Measurements from ENCODE around the gene PRLR. TPM values are rescaled to one million over a fixed set of nuclear protein-coding genes. Genes with fewer than 3 reads are reported as not detected.
A peak's percentile ranks its signal among the peaks of the same experiment; 100 is the strongest.

Gene PRLR
- total RNA-seq, result not detected in 2 replicates

GRCh38 chr5:35230038-35230611 lies at the start of gene PRLR:
Gene PRLR, minus strand, starts transcription at chr5:35230487. Its CDS starts 140,867 bp downstream, at chr5:35089620.
- Mint-ChIP-seq H3K4me1 (ENCODE audit: low read depth) (peaks cover 7% of the 10 kb centered on the region), H3K4me3 (ENCODE audit: low read depth) (peak within 1 kb of the TSS; percentile 6), H3K36me3 (ENCODE audit: low read depth) (no peaks in the 10 kb centered on the region), H3K27me3 (ENCODE audit: low read depth) (peaks cover 43% of the 10 kb centered on the region), H3K9me3 (no peaks in the 10 kb centered on the region), H3K27ac (no peak within 1 kb of the TSS)
- DNase-seq (ENCODE audit: low spot score), result no peak
- intact Hi-C loops (cut with micrococcal nuclease), result no loop called here

DNA sequence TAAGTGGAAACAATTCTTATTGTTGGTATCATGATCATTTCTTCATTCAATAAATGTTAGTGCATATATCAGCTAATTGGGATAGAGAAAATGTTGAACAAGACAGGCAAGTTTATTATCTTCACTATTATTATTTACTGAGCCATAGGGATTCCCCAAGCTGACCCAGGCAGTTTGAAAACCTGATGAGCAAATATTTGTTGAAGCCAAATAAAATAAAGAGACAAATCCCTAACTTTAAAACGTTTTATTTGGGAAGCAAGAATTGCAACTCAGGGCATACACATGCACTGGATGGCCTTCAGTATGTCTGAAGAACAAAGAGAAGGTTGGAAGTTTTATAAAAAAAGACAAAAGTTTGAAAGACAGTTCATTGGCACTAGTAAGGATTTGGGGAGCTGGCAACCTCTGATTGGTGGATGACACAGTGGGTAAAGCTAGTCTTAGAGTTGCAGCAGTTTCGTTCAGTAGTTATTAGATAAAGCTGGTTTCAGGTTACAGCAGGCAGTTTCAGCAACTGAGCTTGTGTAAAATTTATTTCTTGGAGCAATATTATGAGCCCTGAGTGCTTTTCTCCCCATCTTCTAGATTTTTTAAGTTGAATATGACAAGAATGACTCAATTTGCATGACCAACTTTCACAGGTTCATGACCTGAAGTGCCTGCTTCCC lies 44.7 kb upstream of the PRLR start:
- H3K27me3 Mint-ChIP-seq (ENCODE audit: low read depth), result no peaks in the 10 kb centered on the region
- intact Hi-C loops (cut with micrococcal nuclease), result loop anchor here (5.0 kb wide), 1 partner anchor 1087 kb away; no protein-coding TSS in a partner anchor

GRCh38 chr5:35269006-35269405 lies 38.7 kb upstream of the PRLR start:
- H3K27ac Mint-ChIP-seq, result no peak overlapping the region
- intact Hi-C loops (cut with micrococcal nuclease), result no loop called here
- no peaks in the 10 kb centered on the region for H3K27me3 Mint-ChIP-seq (ENCODE audit: low read depth)
- DNase-seq (ENCODE audit: low spot score), result no peak
- no peak overlapping the region for H3K4me3 Mint-ChIP-seq (ENCODE audit: low read depth)
- no peaks in the 10 kb centered on the region for H3K36me3 Mint-ChIP-seq (ENCODE audit: low read depth)
- H3K4me1 Mint-ChIP-seq (ENCODE audit: low read depth), result no peaks in the 10 kb centered on the region
- no peaks in the 10 kb centered on the region for H3K9me3 Mint-ChIP-seq

More for the DNA sequence above, 44.7 kb upstream of the PRLR start:
- no peaks in the 10 kb centered on the region for H3K36me3 Mint-ChIP-seq (ENCODE audit: low read depth)
- DNase-seq (ENCODE audit: low spot score), result no peak
- no peak overlapping the region for H3K4me3 Mint-ChIP-seq (ENCODE audit: low read depth)
- no peaks in the 10 kb centered on the region for H3K4me1 Mint-ChIP-seq (ENCODE audit: low read depth)
- H3K9me3 Mint-ChIP-seq, result no peaks in the 10 kb centered on the region
- no peak overlapping the region for H3K27ac Mint-ChIP-seq

GRCh38 chr5:35266276-35266675 lies 36.0 kb upstream of the PRLR start:
- DNase-seq (ENCODE audit: low spot score), result no peak
- Mint-ChIP-seq H3K9me3 (no peaks in the 10 kb centered on the region), H3K27ac (no peak overlapping the region), H3K27me3 (ENCODE audit: low read depth) (no peaks in the 10 kb centered on the region), H3K36me3 (ENCODE audit: low read depth) (no peaks in the 10 kb centered on the region), H3K4me3 (ENCODE audit: low read depth) (no peak overlapping the region), H3K4me1 (ENCODE audit: low read depth) (no peaks in the 10 kb centered on the region)
- intact Hi-C loops (cut with micrococcal nuclease), result no loop called here

GRCh38 chr5:35264509-35264908 lies 34.2 kb upstream of the PRLR start:
- no peak for DNase-seq (ENCODE audit: low spot score)
- intact Hi-C loops (cut with micrococcal nuclease), result no loop called here
- H3K36me3 Mint-ChIP-seq (ENCODE audit: low read depth), result no peaks in the 10 kb centered on the region
- H3K27me3 Mint-ChIP-seq (ENCODE audit: low read depth), result no peaks in the 10 kb centered on the region
- H3K4me3 Mint-ChIP-seq (ENCODE audit: low read depth), result no peak overlapping the region
- no peaks in the 10 kb centered on the region for H3K9me3 Mint-ChIP-seq
- H3K27ac Mint-ChIP-seq, result no peak overlapping the region
- no peaks in the 10 kb centered on the region for H3K4me1 Mint-ChIP-seq (ENCODE audit: low read depth)

GRCh38 chr5:35263266-35263877 lies 33.1 kb upstream of the PRLR start:
- H3K9me3 Mint-ChIP-seq, result no peaks in the 10 kb centered on the region
- no peaks in the 10 kb centered on the region for H3K27me3 Mint-ChIP-seq (ENCODE audit: low read depth)
- intact Hi-C loops (cut with micrococcal nuclease), result no loop called here
- no peak for DNase-seq (ENCODE audit: low spot score)
- no peak overlapping the region for H3K27ac Mint-ChIP-seq
- H3K4me3 Mint-ChIP-seq (ENCODE audit: low read depth), result no peak overlapping the region
- no peaks in the 10 kb centered on the region for H3K4me1 Mint-ChIP-seq (ENCODE audit: low read depth)
- no peaks in the 10 kb centered on the region for H3K36me3 Mint-ChIP-seq (ENCODE audit: low read depth)

GRCh38 chr5:35253582-35253981 lies 23.3 kb upstream of the PRLR start:
- no peak for DNase-seq (ENCODE audit: low spot score)
- H3K27ac Mint-ChIP-seq, result no peak overlapping the region
- no peak overlapping the region for H3K4me3 Mint-ChIP-seq (ENCODE audit: low read depth)
- no peaks in the 10 kb centered on the region for H3K4me1 Mint-ChIP-seq (ENCODE audit: low read depth)
- no peaks in the 10 kb centered on the region for H3K36me3 Mint-ChIP-seq (ENCODE audit: low read depth)
- H3K27me3 Mint-ChIP-seq (ENCODE audit: low read depth), result no peaks in the 10 kb centered on the region
- peaks cover 24% of the 10 kb centered on the region for H3K9me3 Mint-ChIP-seq
- intact Hi-C loops (cut with micrococcal nuclease), result no loop called here

- Mint-ChIP-seq H3K9me3 (peaks cover 24% of the 10 kb centered on the region), H3K4me3 (ENCODE audit: low read depth) (no peak overlapping the region), H3K27me3 (ENCODE audit: low read depth) (no peaks in the 10 kb centered on the region), H3K36me3 (ENCODE audit: low read depth) (no peaks in the 10 kb centered on the region), H3K4me1 (ENCODE audit: low read depth) (no peaks in the 10 kb centered on the region), H3K27ac (no peak overlapping the region)
- DNase-seq (ENCODE audit: low spot score), result no peak
- intact Hi-C loops (cut with micrococcal nuclease), result no loop called here
These were observed 22.7 kb upstream of the PRLR start for GRCh38 chr5:35252963-35253362.

DNA sequence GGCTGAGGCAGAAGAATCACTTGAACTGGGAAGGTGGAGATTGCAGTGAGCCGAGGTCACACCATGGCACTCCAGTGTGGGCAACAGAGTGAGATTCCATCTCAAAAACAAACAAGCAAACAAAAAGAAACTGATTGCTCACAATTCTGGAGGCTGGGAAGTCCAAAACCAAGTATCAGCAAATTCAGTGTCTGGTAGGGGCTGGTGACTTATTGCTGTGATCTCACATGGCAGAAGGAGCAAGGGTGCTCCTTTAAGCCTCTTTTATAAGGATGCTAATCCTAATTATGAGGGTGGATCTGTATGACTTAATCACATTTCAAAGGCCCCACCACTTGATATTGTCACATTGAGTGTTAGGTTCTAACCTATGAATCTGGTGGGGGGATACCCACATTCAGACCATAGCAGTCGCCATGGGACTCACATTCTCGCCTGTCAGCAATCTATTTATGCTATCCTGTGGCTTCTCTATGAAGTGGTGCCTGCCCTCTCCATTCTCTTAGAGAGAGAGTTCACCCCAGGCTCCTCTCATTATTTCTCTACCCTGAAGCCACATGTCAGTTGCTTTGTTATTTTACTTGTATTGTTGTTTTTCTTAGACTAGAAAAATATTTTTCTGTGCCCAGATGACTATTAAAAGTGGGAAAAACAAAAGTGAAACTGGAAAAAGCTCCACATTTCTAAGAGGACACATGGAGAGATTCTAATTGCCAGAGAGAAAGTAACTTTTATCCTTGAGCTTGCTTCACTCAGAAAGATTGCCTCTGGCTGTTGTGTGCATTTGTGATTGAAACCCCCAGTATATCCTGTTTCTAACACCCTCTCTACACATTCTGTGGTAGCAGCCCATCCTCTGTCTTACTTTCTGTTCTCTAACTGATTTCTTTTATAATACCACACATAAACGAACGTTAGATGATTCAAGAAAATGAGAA lies 18.8 kb upstream of the PRLR start:
- Mint-ChIP-seq H3K4me3 (ENCODE audit: low read depth) (no peak overlapping the region), H3K4me1 (ENCODE audit: low read depth) (no peaks in the 10 kb centered on the region), H3K9me3 (peaks cover 11% of the 10 kb centered on the region), H3K27ac (no peak overlapping the region), H3K36me3 (ENCODE audit: low read depth) (no peaks in the 10 kb centered on the region), H3K27me3 (ENCODE audit: low read depth) (no peaks in the 10 kb centered on the region)
- intact Hi-C loops (cut with micrococcal nuclease), result no loop called here
- DNase-seq (ENCODE audit: low spot score), result no peak

DNA sequence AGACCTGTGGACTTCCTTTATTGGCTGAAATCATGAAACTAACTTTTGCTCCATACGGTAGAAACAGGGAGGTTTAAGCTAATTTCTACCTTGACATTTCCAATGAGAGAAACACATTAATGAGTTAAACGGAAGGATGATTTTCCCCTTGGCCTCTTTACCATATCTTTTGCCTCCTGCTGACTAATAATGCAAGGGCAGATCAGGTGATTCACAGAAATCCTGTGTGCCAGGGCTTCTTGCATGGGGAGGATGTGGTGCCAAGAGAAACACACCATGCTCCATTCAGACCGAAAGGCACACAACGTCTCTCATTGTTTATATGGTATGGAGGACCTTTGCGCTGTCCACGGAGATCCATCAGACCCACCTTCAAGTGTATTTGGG lies 17.4 kb upstream of the PRLR start:
- Mint-ChIP-seq H3K4me3 (ENCODE audit: low read depth) (no peak overlapping the region), H3K27ac (no peak overlapping the region), H3K36me3 (ENCODE audit: low read depth) (no peaks in the 10 kb centered on the region), H3K27me3 (ENCODE audit: low read depth) (no peaks in the 10 kb centered on the region), H3K4me1 (ENCODE audit: low read depth) (no peaks in the 10 kb centered on the region), H3K9me3 (no peaks in the 10 kb centered on the region)
- no peak for DNase-seq (ENCODE audit: low spot score)
- intact Hi-C loops (cut with micrococcal nuclease), result no loop called here

DNA sequence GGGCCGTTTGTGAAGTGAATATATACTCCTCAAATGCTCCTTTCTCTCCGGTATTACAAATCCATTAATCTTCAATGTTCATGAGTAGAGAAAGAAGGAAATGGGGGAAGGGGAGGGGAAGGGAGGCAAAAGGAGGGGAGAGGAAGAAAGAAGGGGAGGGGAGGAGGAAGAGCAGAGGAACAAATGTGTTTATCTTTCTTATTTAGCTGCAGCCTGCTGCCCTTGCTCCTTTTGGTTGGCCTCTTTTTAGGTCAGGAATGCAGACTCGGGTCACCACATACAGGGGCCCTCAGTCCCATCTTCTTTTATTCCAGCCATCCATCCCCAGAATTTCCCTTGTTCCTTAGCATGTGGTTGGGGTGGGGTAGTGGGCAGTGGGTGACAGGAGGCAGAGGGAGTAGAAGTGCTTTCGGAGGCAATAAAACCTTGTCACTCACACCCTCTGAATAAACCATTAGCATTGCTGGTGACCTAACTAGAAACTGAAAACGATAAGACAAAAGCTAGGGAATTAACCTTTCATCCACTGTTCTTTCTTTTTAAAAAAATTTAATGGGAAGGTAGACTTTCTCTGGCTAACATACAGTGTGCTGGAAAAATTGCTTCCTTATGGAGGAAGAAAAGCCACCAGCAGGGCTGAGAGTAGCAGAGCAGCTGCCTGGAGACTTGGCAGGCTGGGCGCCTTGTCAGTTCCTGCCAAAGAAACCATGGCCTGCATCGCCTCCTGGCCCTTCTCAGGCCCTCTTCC lies 16.8 kb upstream of the PRLR start:
- Mint-ChIP-seq H3K27me3 (ENCODE audit: low read depth) (no peaks in the 10 kb centered on the region), H3K4me3 (ENCODE audit: low read depth) (no peak overlapping the region), H3K27ac (no peak overlapping the region), H3K9me3 (no peaks in the 10 kb centered on the region), H3K36me3 (ENCODE audit: low read depth) (no peaks in the 10 kb centered on the region), H3K4me1 (ENCODE audit: low read depth) (no peaks in the 10 kb centered on the region)
- no peak for DNase-seq (ENCODE audit: low spot score)
- intact Hi-C loops (cut with micrococcal nuclease), result no loop called here

- intact Hi-C loops (cut with micrococcal nuclease), result no loop called here
- Mint-ChIP-seq H3K27me3 (ENCODE audit: low read depth) (no peaks in the 10 kb centered on the region), H3K36me3 (ENCODE audit: low read depth) (no peaks in the 10 kb centered on the region)
These were observed 16.1 kb upstream of the PRLR start for GRCh38 chr5:35246411-35246810.

More at GRCh38 chr5:35246411-35246810, 16.1 kb upstream of the PRLR start:
- Mint-ChIP-seq H3K4me1 (ENCODE audit: low read depth) (no peaks in the 10 kb centered on the region), H3K27ac (no peak overlapping the region), H3K4me3 (ENCODE audit: low read depth) (no peak overlapping the region), H3K9me3 (no peaks in the 10 kb centered on the region)
- DNase-seq (ENCODE audit: low spot score), result no peak

All from activated T-helper 2 cell treated with anti-CD3 and anti-CD28 coated beads, Interferon-gamma antibody, Interleukin-2, Interleukin-4, amounts not matched to agents 10 μg/mL and 5 μg/mL and 100 μg/mL, durations not matched to agents 14 hours and 24 hours and 36 hours (primary cell).